HepG2 (cell line): ENCODE data around the gene SRCAP. TPM values are rescaled to one million over a fixed set of nuclear protein-coding genes. Genes with fewer than 3 reads are reported as not detected.

Source experiments
- BHLHE40 ChIP-seq: IDR thresholded peaks from 2 replicates; pipeline ENCODE4 v1.6.1; 2011; ENCODE audit warnings: low read length, improper control_type of control experiment
- CEBPG ChIP-seq: IDR thresholded peaks from 2 replicates; pipeline ENCODE4 v1.6.1; 2016
- DNMT3B ChIP-seq: conservative IDR thresholded peaks from 2 replicates; pipeline ENCODE4 v1.6.1; 2016; ENCODE audit warnings: missing biosample characterization, control low read depth
- ERF ChIP-seq: IDR thresholded peaks from 2 replicates; pipeline ENCODE4 v1.6.1; 2018; ENCODE audit warnings: missing biosample characterization, missing genetic modification reagents
- HNRNPH1 ChIP-seq: fragments of 200-400 bp; formaldehyde crosslinking; optimal IDR thresholded peaks from 2 replicates; pipeline ENCODE3; 2017; ENCODE audit warnings: mild to moderate bottlenecking, low read depth, low read length
- IRX3 ChIP-seq: sonication (generic); formaldehyde crosslinking; IDR thresholded peaks from 2 replicates; pipeline ENCODE4 v1.8.1; 2023; ENCODE audit warnings: mild to moderate bottlenecking, low read depth, missing genetic modification reagents, borderline replicate concordance
- KAT8 ChIP-seq: IDR thresholded peaks from 2 replicates; pipeline ENCODE4 v1.6.1; 2016; ENCODE audit warnings: missing genetic modification reagents, missing compliant biosample characterization
- KMT2A ChIP-seq: sonication (generic); formaldehyde crosslinking; IDR thresholded peaks from 2 replicates; pipeline ENCODE4 v1.4.0; 2020; ENCODE audit warnings: missing genetic modification reagents
- NCOA1 ChIP-seq: sonication (generic); formaldehyde crosslinking; IDR thresholded peaks from 2 replicates; pipeline ENCODE4 v1.9.0; 2021; ENCODE audit warnings: missing genetic modification reagents
- NCOR1 ChIP-seq: fragments of 200-600 bp; sonication (generic); IDR thresholded peaks from 2 replicates; pipeline ENCODE4 v1.7.0; 2017; ENCODE audit warnings: antibody characterized with exemption, low read length, borderline replicate concordance
- NFE2 ChIP-seq: sonication (generic); formaldehyde crosslinking; IDR thresholded peaks from 2 replicates; pipeline ENCODE4 v1.4.0; 2020; ENCODE audit warnings: missing genetic modification reagents
- NFKB2 ChIP-seq: sonication (generic); formaldehyde crosslinking; IDR thresholded peaks from 2 replicates; pipeline ENCODE4 v1.4.0; 2020; ENCODE audit warnings: missing genetic modification reagents, borderline replicate concordance
- SMAD9 ChIP-seq: sonication (generic); formaldehyde crosslinking; IDR thresholded peaks from 2 replicates; pipeline ENCODE4 v1.5.1; 2020; ENCODE audit warnings: mild to moderate bottlenecking, missing genetic modification reagents
- TCF7L2 ChIP-seq: IDR thresholded peaks from 2 replicates; pipeline ENCODE4 v1.6.1; 2011; ENCODE audit warnings: mild to moderate bottlenecking, low read depth, low read length, moderate library complexity
- TOE1 ChIP-seq: sonication (generic); formaldehyde crosslinking; IDR thresholded peaks from 2 replicates; pipeline ENCODE4 v1.4.0; 2020; ENCODE audit warnings: mild to moderate bottlenecking, missing genetic modification reagents
- ZNF20 ChIP-seq: sonication (generic); formaldehyde crosslinking; IDR thresholded peaks from 2 replicates; pipeline ENCODE4 v1.4.0; 2020; ENCODE audit warnings: mild to moderate bottlenecking, moderate library complexity, missing genetic modification reagents
- ZNF292 ChIP-seq: sonication (generic); formaldehyde crosslinking; IDR thresholded peaks from 2 replicates; pipeline ENCODE4 v1.8.1; 2022; ENCODE audit warnings: mild to moderate bottlenecking, low read depth, missing genetic modification reagents, borderline replicate concordance
- ZNF460 ChIP-seq: sonication (generic); formaldehyde crosslinking; IDR thresholded peaks from 2 replicates; pipeline ENCODE4 v1.5.1; 2020; ENCODE audit warnings: missing genetic modification reagents, mild to moderate bottlenecking, borderline replicate concordance
- ZNF543 ChIP-seq: sonication (generic); formaldehyde crosslinking; IDR thresholded peaks from 2 replicates; pipeline ENCODE4 v1.4.0; 2020; ENCODE audit warnings: mild to moderate bottlenecking, missing genetic modification reagents
- ZNF547 ChIP-seq: sonication (generic); formaldehyde crosslinking; IDR thresholded peaks from 2 replicates; pipeline ENCODE4 v1.5.1; 2020; ENCODE audit warnings: mild to moderate bottlenecking, missing genetic modification reagents
- ZNF660 ChIP-seq: sonication (generic); formaldehyde crosslinking; IDR thresholded peaks from 2 replicates; pipeline ENCODE4 v1.5.1; 2020; ENCODE audit warnings: mild to moderate bottlenecking, low read depth, missing genetic modification reagents, borderline replicate concordance
- ZNF7 ChIP-seq: IDR thresholded peaks from 2 replicates; pipeline ENCODE4 v1.6.1; 2016; ENCODE audit warnings: missing biosample characterization, missing genetic modification reagents
- ZNF720 ChIP-seq: sonication (generic); formaldehyde crosslinking; IDR thresholded peaks from 2 replicates; pipeline ENCODE4 v1.4.0; 2020; ENCODE audit warnings: missing genetic modification reagents
- ZNF816 ChIP-seq: sonication (generic); formaldehyde crosslinking; IDR thresholded peaks from 2 replicates; pipeline ENCODE4 v1.8.0; 2022; ENCODE audit warnings: missing genetic modification reagents, mild to moderate bottlenecking, borderline replicate concordance
- ZSCAN20 ChIP-seq: sonication (generic); formaldehyde crosslinking; IDR thresholded peaks from 2 replicates; pipeline ENCODE4 v1.4.0; 2020; ENCODE audit warnings: missing genetic modification reagents, mild to moderate bottlenecking, borderline replicate concordance
- polyA plus RNA-seq, 8 experiments: library from polyadenylated mRNA; depleted of rRNA in 3 of 8; stranded (reverse) in 7 of 8; unstranded in 1 of 8; fragments of >200 nt; fragmentation: Illumina TruSeq in 4 of 8; extraction: Trizol in 4 of 8; gene quantifications; 2 replicates each; pipeline versions ENCODE4 v1.2.1 to v1.2.3, GENCODE V29; 2011 to 2016; ENCODE audit warnings: low read depth in 4 of 8, missing spikeins in 1 of 8, mixed read lengths in 1 of 8; ENCODE audit not compliant: insufficient read depth in 1 of 8
- total RNA-seq, 5 experiments: library from RNA; depleted of rRNA; stranded (reverse); fragments of >200 nt; fragmentation: Illumina TruSeq; extraction: Trizol; gene quantifications; 2 replicates each; pipeline ENCODE4 v1.2.3, GENCODE V29; 2016; ENCODE audit warnings: low read depth in 1 of 5
- TF ChIP-seq, protein P1 (sequence below): sonication (generic); formaldehyde crosslinking; IDR thresholded peaks from 2 replicates; pipeline ENCODE4 v1.4.0; 2020; ENCODE audit warnings: missing genetic modification reagents
- TF ChIP-seq, protein P2 (sequence below): sonication (generic); formaldehyde crosslinking; IDR thresholded peaks from 2 replicates; pipeline ENCODE4 v1.4.0; 2020; ENCODE audit warnings: missing genetic modification reagents, mild to moderate bottlenecking, borderline replicate concordance

The SRCAP gene
- total and polyA plus RNA-seq, 2 of the 13 experiments (the other 11 are each of a cell fraction or from before 2014, with no cell fraction given): 4.9 to 9.0 TPM

DNA sequence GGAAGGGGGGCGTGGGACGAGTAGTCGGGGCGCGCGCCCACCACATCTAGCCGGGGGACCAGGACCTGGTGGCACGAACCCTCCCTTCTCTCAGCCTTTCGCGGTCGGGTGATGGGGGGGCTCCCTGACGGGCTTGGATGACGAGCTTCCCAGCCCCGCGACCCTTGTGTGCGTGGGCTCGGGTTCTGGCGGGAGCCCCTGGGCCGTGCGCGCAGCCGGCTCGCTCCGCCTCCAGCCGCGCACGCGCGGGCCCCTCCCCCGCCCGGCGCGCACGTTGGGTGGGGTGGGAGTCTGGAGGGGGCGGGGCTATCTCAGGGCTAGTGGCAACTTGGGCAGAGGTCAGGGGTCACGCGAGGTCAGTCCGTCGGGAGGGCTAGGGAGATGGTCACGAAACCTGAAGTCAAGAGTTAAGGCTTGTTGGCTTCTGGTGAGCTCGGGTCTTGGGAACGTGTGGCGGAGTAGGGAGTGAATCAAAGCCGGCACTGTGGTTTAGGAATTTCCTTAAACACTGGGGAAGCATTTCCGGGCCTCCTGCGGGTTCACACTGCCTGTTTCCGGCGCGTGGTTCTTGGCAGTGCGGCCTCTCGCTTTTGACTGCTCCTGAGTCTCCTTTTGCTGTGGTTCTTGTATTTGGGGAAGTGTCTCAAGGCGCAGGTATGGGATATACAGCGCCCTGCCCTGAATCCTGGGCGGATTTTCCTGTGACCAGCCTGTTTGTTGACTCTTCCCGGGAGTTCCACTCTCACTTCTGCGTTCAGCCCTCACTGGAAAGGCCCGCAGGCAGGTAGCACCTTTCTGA, at the start of gene SRCAP (continued):
- peak; percentile 76 for TF ChIP-seq KMT2A (CRISPR knock-in tag)
- no peak; the same call in 1 of the 2 replicates for TF ChIP-seq ZNF543 (CRISPR knock-in tag)
- TF ChIP-seq NCOR1: peak; percentile 84
- no peak for TF ChIP-seq ZSCAN20 (CRISPR knock-in tag)
- TF ChIP-seq ZNF816 (CRISPR knock-in tag): no peak
- TF ChIP-seq CEBPG: 0 out of 2 replicates have a peak, but pooled peaks have one; percentile 3
- TF ChIP-seq TCF7L2: no peak
- 0 out of 2 replicates have a peak, but pooled peaks have one; percentile 53 for TF ChIP-seq SMAD9 (CRISPR knock-in tag)
- TF ChIP-seq NFKB2: no peak
- TF ChIP-seq TOE1 (CRISPR knock-in tag): no peak
- no peak for TF ChIP-seq DNMT3B (CRISPR knock-in tag)
- TF ChIP-seq ZNF720 (CRISPR knock-in tag): no peak
- no peak; the same call in 1 of the 2 replicates for TF ChIP-seq ZNF292
- no peak for TF ChIP-seq ZNF20 (CRISPR knock-in tag)
- TF ChIP-seq ZNF660 (CRISPR knock-in tag): no peak
- TF ChIP-seq, protein P1, sequence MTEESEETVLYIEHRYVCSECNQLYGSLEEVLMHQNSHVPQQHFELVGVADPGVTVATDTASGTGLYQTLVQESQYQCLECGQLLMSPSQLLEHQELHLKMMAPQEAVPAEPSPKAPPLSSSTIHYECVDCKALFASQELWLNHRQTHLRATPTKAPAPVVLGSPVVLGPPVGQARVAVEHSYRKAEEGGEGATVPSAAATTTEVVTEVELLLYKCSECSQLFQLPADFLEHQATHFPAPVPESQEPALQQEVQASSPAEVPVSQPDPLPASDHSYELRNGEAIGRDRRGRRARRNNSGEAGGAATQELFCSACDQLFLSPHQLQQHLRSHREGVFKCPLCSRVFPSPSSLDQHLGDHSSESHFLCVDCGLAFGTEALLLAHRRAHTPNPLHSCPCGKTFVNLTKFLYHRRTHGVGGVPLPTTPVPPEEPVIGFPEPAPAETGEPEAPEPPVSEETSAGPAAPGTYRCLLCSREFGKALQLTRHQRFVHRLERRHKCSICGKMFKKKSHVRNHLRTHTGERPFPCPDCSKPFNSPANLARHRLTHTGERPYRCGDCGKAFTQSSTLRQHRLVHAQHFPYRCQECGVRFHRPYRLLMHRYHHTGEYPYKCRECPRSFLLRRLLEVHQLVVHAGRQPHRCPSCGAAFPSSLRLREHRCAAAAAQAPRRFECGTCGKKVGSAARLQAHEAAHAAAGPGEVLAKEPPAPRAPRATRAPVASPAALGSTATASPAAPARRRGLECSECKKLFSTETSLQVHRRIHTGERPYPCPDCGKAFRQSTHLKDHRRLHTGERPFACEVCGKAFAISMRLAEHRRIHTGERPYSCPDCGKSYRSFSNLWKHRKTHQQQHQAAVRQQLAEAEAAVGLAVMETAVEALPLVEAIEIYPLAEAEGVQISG (CRISPR knock-in tag): peak; percentile 38
- TF ChIP-seq NCOA1 (CRISPR knock-in tag): no peak
- TF ChIP-seq IRX3 (CRISPR knock-in tag): no peak; the same call in none of the 2 replicates
- TF ChIP-seq, protein P2, sequence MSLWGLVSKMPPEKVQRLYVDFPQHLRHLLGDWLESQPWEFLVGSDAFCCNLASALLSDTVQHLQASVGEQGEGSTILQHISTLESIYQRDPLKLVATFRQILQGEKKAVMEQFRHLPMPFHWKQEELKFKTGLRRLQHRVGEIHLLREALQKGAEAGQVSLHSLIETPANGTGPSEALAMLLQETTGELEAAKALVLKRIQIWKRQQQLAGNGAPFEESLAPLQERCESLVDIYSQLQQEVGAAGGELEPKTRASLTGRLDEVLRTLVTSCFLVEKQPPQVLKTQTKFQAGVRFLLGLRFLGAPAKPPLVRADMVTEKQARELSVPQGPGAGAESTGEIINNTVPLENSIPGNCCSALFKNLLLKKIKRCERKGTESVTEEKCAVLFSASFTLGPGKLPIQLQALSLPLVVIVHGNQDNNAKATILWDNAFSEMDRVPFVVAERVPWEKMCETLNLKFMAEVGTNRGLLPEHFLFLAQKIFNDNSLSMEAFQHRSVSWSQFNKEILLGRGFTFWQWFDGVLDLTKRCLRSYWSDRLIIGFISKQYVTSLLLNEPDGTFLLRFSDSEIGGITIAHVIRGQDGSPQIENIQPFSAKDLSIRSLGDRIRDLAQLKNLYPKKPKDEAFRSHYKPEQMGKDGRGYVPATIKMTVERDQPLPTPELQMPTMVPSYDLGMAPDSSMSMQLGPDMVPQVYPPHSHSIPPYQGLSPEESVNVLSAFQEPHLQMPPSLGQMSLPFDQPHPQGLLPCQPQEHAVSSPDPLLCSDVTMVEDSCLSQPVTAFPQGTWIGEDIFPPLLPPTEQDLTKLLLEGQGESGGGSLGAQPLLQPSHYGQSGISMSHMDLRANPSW: no peak; the same call in 1 of the 2 replicates
- no peak for TF ChIP-seq HNRNPH1
- no peak for TF ChIP-seq ZNF7 (CRISPR knock-in tag)
- no peak for TF ChIP-seq ZNF460 (CRISPR knock-in tag)
- TF ChIP-seq ZNF547: no peak; the same call in 1 of the 2 replicates
- peak; percentile 33; the same call in 1 of the 2 replicates for TF ChIP-seq BHLHE40
- 0 out of 2 replicates have a peak, but pooled peaks have one; percentile 37 for TF ChIP-seq ERF
- TF ChIP-seq KAT8 (CRISPR knock-in tag): peak; percentile 88
- TF ChIP-seq NFE2 (CRISPR knock-in tag): no peak
